ENCODE data around the gene RSPRY1.

- TF ChIP-seq POLR2A (IDR thresholded peaks at IDR 0.05; ENCODE audit: low read depth, low read length) (no peak), TAF1 (IDR thresholded peaks at IDR 0.05; ENCODE audit: low read depth, low read length) (no peak), POLR2AphosphoS5 (IDR thresholded peaks at IDR 0.05; ENCODE audit: low read depth, low read length) (no peak), PAX5 (IDR thresholded peaks at IDR 0.05; ENCODE audit: insufficient read depth, low read length, severe bottlenecking) (no peak)
These were observed 96.5 kb downstream of the RSPRY1 start for GRCh38 chr16:57282510-57283213.

Data from GM12891 (cell line).